ENCODE measurements around the gene RGMA. TPM values are rescaled to one million over a fixed set of nuclear protein-coding genes. Genes with fewer than 3 reads are reported as not detected.

The RGMA gene
- total RNA-seq, 1 experiment from 2014 or later = 5.5 TPM

- Histone ChIP-seq H2AFZ (ENCODE audit: low read depth, low read length, poor library complexity, severe bottlenecking) (no peak overlapping the region), H3K4me1 (ENCODE audit: control insufficient read depth in 1 of 2, insufficient read depth in 2 of 2, low read length in 2 of 2) (no peaks in the 10 kb centered on the region), H3K27ac (ENCODE audit: low read depth, low read length) (no peak overlapping the region), H4K20me1 (ENCODE audit: insufficient read depth) (no peaks in the 10 kb centered on the region), H3K4me3 (replicated peaks in 1 of 2; ENCODE audit: low read depth in 1 of 2, low read length in 2 of 2) (no peak overlapping the region), H3K9ac (ENCODE audit: low read length) (no peak overlapping the region), H3K9me2 (ENCODE audit: insufficient read depth) (no peaks in the 10 kb centered on the region), H3K36me3 (ENCODE audit: control insufficient read depth in 1 of 2, insufficient read depth in 2 of 2, low read length in 2 of 2) (no peaks in the 10 kb centered on the region), H3K4me2 (ENCODE audit: low read length) (no peak overlapping the region), H3K27me3 (ENCODE audit: insufficient read depth, low read length) (peaks cover 16% of the 10 kb centered on the region), H3K79me2 (ENCODE audit: insufficient read depth, low read length) (no peaks in the 10 kb centered on the region), H3K9me3 (ENCODE audit: control insufficient read depth in 1 of 2, insufficient read depth in 1 of 2, low read depth in 1 of 2, low read length in 2 of 2) (no peaks in the 10 kb centered on the region)
- ChIA-PET POLR2A (no interaction called here), CTCF (no interaction called here), RAD21 (ENCODE audit: low non-redundant PET in 1 of 2, low total read pairs in 2 of 2, uncharacterized antibody in 2 of 2, unreplicated experiment in 2 of 2) (no interaction called here)
- DNase-seq (ENCODE audit: low read depth, low spot score) (no peak), ATAC-seq (no peak)
- TF ChIP-seq ELF1 (IDR thresholded peaks at IDR 0.05; ENCODE audit: borderline replicate concordance, low read depth) (no peak), EZH2 (IDR thresholded peaks at IDR 0.05) (no peak), POLR2AphosphoS5 (IDR thresholded peaks at IDR 0.05; ENCODE audit: low read depth, low read length) (no peak), TCF7L2 (IDR thresholded peaks at IDR 0.05; ENCODE audit: borderline replicate concordance, extremely low read depth, insufficient read depth, insufficient read length) (no peak), POLR2A (IDR thresholded peaks at IDR 0.05; ENCODE audit: borderline replicate concordance, extremely low read depth, insufficient read depth, insufficient read length) (no peak), CBX3 (IDR thresholded peaks at IDR 0.05; ENCODE audit: low read depth) (no peak), EGR1 (IDR thresholded peaks at IDR 0.05; ENCODE audit: low read depth) (no peak), EZH2phosphoT487 (IDR thresholded peaks at IDR 0.05; ENCODE audit: borderline replicate concordance) (no peak), ZNF274 (IDR thresholded peaks at IDR 0.05; ENCODE audit: low read depth, low read length) (no peak), CEBPB (IDR thresholded peaks at IDR 0.05; ENCODE audit: low read depth) (no peak), SRF (IDR thresholded peaks at IDR 0.05; ENCODE audit: low read depth) (no peak)
- TF ChIP-seq, protein P1, sequence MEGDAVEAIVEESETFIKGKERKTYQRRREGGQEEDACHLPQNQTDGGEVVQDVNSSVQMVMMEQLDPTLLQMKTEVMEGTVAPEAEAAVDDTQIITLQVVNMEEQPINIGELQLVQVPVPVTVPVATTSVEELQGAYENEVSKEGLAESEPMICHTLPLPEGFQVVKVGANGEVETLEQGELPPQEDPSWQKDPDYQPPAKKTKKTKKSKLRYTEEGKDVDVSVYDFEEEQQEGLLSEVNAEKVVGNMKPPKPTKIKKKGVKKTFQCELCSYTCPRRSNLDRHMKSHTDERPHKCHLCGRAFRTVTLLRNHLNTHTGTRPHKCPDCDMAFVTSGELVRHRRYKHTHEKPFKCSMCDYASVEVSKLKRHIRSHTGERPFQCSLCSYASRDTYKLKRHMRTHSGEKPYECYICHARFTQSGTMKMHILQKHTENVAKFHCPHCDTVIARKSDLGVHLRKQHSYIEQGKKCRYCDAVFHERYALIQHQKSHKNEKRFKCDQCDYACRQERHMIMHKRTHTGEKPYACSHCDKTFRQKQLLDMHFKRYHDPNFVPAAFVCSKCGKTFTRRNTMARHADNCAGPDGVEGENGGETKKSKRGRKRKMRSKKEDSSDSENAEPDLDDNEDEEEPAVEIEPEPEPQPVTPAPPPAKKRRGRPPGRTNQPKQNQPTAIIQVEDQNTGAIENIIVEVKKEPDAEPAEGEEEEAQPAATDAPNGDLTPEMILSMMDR (IDR thresholded peaks at IDR 0.05 in 2 of 3, conservative IDR thresholded peaks at IDR 0.05 in 1 of 3; ENCODE audit: borderline replicate concordance in 1 of 3, insufficient read depth in 1 of 3, low read depth in 2 of 3, low read length in 2 of 3) = no peak
- TF ChIP-seq, protein P2, sequence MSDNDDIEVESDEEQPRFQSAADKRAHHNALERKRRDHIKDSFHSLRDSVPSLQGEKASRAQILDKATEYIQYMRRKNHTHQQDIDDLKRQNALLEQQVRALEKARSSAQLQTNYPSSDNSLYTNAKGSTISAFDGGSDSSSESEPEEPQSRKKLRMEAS (IDR thresholded peaks at IDR 0.05) = no peak
- intact Hi-C loops (cut with micrococcal nuclease) = no loop called here
- no TSS peak for BruUV-seq (replicated peaks)
These were observed 29.9 kb upstream of the RGMA start for GRCh38 chr15:93118904-93119303.
